Measurements from ENCODE around the gene TRPM3. TPM values are rescaled to one million over a fixed set of nuclear protein-coding genes. Genes with fewer than 3 reads are reported as not detected.
A peak's percentile ranks its signal among the peaks of the same experiment; 100 is the strongest.

The TRPM3 gene
- total RNA-seq, 4 donors from 2014 or later, result 5.2 to 8.1 (median 7.3) TPM

DNA sequence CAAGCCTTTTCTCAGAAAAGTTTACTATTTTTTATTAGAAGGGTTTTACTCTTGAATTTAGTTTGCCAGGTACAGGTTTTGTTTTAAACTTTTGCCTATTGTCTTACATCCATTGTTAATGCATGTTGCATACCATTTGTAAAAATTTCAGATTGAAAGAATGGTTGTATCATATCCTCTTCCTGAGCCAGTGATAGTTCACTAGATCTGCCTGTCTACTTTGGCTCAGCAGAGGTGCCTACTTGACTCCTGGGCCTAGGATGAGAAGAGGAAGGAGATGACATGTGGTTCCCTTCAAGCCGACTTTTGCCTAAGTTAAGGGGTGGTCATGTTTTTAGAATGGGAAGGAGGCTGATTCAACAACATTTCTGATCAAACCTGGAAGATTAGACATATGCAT, 232.9 kb downstream of the TRPM3 start:
- WGBS, 2 donors, result 81 to 90% methylated on average over 1 of the region's 1 CpG
- no peak for TF ChIP-seq EP300 (IDR thresholded peaks at IDR 0.05)
- TF ChIP-seq, protein P1, sequence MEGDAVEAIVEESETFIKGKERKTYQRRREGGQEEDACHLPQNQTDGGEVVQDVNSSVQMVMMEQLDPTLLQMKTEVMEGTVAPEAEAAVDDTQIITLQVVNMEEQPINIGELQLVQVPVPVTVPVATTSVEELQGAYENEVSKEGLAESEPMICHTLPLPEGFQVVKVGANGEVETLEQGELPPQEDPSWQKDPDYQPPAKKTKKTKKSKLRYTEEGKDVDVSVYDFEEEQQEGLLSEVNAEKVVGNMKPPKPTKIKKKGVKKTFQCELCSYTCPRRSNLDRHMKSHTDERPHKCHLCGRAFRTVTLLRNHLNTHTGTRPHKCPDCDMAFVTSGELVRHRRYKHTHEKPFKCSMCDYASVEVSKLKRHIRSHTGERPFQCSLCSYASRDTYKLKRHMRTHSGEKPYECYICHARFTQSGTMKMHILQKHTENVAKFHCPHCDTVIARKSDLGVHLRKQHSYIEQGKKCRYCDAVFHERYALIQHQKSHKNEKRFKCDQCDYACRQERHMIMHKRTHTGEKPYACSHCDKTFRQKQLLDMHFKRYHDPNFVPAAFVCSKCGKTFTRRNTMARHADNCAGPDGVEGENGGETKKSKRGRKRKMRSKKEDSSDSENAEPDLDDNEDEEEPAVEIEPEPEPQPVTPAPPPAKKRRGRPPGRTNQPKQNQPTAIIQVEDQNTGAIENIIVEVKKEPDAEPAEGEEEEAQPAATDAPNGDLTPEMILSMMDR (IDR thresholded peaks at IDR 0.05), result no peak
- TF ChIP-seq POLR2A (IDR thresholded peaks at IDR 0.05), result no peak
- Histone ChIP-seq H3K9me3 (no peaks in the 10 kb centered on the region), H3K27ac (no peak overlapping the region), H3K4me1 (peaks cover 0 to 14% (median 0%) of the 10 kb centered on the region in 4 donors), H3K27me3 (no peaks in the 10 kb centered on the region), H3K36me3 (no peaks in the 10 kb centered on the region), H3K4me3 (no peak overlapping the region)
- no peak for DNase-seq (ENCODE audit: low spot score in 2 of 2)

DNA sequence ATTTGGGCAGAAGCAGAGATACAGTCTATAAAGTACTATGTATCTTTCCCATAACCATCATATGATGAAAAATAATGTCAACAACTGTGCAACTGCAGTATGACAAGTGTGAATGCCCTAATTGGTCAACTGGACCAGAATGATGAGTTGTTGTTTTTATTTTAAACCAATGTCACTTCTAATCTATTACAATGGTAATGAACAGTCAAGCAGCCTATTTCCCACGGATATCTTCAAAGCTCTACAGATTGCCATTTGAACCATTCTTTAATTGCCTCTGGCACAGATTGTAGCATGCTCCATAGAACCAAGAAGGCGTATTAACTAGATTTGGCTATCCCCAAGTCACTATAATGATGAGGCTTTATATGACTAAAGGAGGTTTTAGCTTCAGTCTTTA, 233.6 kb downstream of the TRPM3 start:
- no peaks in the 10 kb centered on the region for H3K9me3 ChIP-seq
- peaks cover 0 to 14% (median 0%) of the 10 kb centered on the region in 4 donors for H3K4me1 ChIP-seq
- no peaks in the 10 kb centered on the region for H3K36me3 ChIP-seq
- 79 to 91% methylated on average over 2 of the region's 2 CpGs for WGBS, 2 donors
- TF ChIP-seq, protein P1 (IDR thresholded peaks at IDR 0.05), result no peak
- TF ChIP-seq EP300 (IDR thresholded peaks at IDR 0.05) (no peak), POLR2A (IDR thresholded peaks at IDR 0.05) (no peak)
- no peak for DNase-seq (ENCODE audit: low spot score in 2 of 2)
- H3K27me3 ChIP-seq, result no peaks in the 10 kb centered on the region
- no peak overlapping the region for H3K4me3 ChIP-seq
- no peak overlapping the region for H3K27ac ChIP-seq

DNA sequence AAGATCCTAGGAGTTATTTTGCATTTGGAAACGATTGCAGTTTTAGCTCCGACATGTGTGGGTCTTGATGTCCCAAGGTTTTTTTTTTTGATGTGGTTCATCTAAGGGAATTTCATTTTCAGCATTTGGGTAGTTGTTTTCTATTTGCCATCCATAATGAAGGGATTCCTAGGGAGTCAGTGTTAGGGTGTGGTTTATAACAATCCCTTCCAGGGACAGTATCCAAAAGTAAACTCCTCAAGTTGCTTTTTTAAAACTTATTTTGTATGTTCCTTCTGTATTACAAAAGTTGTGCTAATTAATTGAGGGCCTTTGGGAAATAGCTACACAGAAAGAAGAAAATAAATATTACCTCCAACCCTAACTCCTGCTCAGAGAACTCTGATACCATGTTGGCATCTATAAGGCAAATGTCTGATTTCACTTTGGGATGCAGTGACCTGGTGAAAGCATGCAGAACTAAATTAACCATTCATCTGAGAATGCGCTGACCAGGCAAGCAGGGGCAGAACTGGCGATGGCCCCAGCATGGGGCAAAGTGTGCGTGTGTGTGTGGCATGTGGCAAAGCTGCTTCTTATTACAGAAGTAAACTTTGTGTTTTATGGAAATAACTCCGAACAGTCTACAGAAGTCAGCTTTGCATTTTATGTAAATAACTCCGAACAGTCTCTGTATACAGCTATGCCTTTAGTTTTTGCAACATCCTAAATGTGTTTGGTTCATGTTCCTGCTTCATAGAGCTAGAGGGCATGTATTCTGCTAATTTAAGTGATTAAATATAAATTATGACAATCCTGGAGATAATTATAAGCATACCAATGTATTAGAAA, 237.2 kb downstream of the TRPM3 start:
- Histone ChIP-seq H3K9me3 (no peaks in the 10 kb centered on the region), H3K4me1 (peaks cover 0 to 14% (median 0%) of the 10 kb centered on the region in 4 donors), H3K36me3 (no peaks in the 10 kb centered on the region), H3K27me3 (no peaks in the 10 kb centered on the region), H3K4me3 (no peak overlapping the region), H3K27ac (peak overlapping the region in 2 of 4 donors; percentile 47 to 65)
- DNase-seq (ENCODE audit: low spot score in 2 of 2), result no peak
- TF ChIP-seq, protein P1 (IDR thresholded peaks at IDR 0.05), result no peak
- TF ChIP-seq POLR2A (IDR thresholded peaks at IDR 0.05) (no peak), EP300 (IDR thresholded peaks at IDR 0.05) (no peak)
- 50 to 64% methylated on average over 7 of the region's 7 CpGs for WGBS, 2 donors

DNA sequence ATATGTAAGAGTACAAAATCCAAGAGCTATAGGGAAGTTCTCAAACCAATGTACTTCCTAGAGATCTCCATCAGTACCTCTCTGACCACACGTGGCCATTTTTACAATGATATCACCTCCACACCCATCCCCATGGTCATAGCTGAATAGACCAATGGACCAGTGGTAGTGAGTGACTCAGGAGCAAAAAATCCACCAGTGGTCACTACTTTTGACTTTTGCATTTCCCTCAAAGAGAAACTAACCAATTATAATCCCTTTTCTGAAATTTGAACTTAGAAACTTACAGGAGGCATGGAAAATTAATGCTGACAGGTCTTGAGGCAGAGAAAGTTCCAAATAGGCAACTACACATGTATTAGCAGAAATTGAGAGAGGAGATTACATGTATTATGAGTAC, 238.4 kb downstream of the TRPM3 start:
- H3K27me3 ChIP-seq, result no peaks in the 10 kb centered on the region
- H3K9me3 ChIP-seq, result no peaks in the 10 kb centered on the region
- no peaks in the 10 kb centered on the region for H3K36me3 ChIP-seq
- DNase-seq (ENCODE audit: low spot score in 2 of 2), result no peak
- peaks cover 0 to 14% (median 0%) of the 10 kb centered on the region in 4 donors for H3K4me1 ChIP-seq
- 72 to 84% methylated on average over 1 of the region's 1 CpG for WGBS, 2 donors
- no peak overlapping the region for H3K27ac ChIP-seq
- TF ChIP-seq, protein P1 (IDR thresholded peaks at IDR 0.05), result no peak
- TF ChIP-seq EP300 (IDR thresholded peaks at IDR 0.05) (no peak), POLR2A (IDR thresholded peaks at IDR 0.05) (no peak)
- no peak overlapping the region for H3K4me3 ChIP-seq

DNA sequence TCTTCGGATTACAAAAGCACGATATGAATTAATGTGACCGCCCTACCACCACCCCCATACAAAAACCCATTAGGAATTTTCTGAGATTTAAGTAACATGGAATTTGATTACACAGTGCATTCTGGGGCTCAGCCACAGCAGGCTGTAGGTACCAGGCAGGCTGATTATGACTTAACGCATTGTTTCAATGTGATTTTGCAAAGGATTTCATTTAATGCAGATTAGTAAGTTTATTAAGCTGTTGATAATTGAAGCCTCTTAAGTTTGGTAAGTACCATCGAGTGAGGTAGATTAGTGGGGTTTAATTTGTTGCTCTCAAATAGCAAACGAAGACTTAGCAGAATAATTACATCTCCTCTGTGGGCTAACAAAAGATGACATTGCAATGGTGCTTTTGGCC, 240.1 kb downstream of the TRPM3 start:
- 73 to 75% methylated on average over 6 of the region's 6 CpGs for WGBS, 2 donors
- H3K4me1 ChIP-seq, result peaks cover 0 to 14% (median 0%) of the 10 kb centered on the region in 4 donors
- H3K4me3 ChIP-seq, result no peak overlapping the region
- H3K27me3 ChIP-seq, result no peaks in the 10 kb centered on the region
- H3K27ac ChIP-seq, result no peak overlapping the region
- no peak for DNase-seq (ENCODE audit: low spot score in 2 of 2)
- no peaks in the 10 kb centered on the region for H3K36me3 ChIP-seq
- H3K9me3 ChIP-seq, result no peaks in the 10 kb centered on the region
- TF ChIP-seq, protein P1 (IDR thresholded peaks at IDR 0.05), result no peak
- TF ChIP-seq EP300 (IDR thresholded peaks at IDR 0.05) (no peak), POLR2A (IDR thresholded peaks at IDR 0.05) (no peak)
